Suppressor macrophage treated with lipopolysaccharide for 1 hour (primary cell): Measurements from ENCODE around the gene TM9SF4.
"Not testable (repeated sequence)": the region's sequence is repeated elsewhere in the genome, so short reads cannot be mapped to it uniquely, and the experiment has no call there.

Source experiments
- DNase-seq, 3 donors: peaks; one replicate each; pipeline ENCODE4 v3.0.0-alpha.2; 2020 to 2022

TM9SF4 gene

DNA sequence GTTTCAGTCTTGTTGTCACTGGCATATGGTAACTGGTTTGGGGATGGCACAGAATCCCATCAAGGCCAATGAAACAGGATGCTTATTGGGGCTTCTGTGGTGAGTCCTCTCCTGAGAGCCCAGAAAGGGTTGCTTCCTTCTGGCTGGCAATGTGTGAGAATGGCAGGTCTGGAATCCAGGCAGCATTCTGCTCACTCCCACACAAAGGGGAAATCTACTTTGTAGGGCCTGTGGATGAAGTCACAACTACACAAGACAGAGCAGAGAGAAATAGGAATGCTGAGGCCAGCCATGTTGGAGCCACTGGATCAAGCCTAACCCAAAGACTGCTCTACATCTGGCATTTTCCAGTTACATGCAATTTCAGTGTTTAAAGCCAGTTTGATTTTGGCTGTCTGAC, 82.4 kb downstream of the TM9SF4 start:
- peak; percentile 53 to 64 (median 56) for DNase-seq

DNA sequence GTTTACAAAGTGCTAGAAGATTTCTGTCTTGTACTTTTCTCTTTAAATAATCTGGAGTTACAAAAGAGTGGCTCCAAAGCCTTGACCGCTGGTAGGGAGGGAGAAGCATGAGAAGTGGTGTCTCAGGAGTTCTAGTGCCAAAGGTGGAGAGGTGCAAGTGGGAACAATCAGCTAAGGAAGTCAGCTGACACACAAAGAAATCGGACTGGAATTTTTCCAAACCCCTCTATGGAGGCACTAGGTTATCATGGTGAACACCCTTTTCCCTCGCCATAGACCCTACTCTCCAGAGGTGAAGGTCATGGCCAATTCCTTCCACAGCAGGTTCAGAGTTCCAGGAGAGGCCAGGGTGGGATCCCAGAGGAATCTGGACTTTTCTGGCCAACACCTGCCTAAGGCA, 83.2 kb downstream of the TM9SF4 start:
- DNase-seq = no peak

GRCh38 chr20:32193336-32193735, 83.8 kb downstream of the TM9SF4 start:
- DNase-seq = not testable (repeated sequence)

DNA sequence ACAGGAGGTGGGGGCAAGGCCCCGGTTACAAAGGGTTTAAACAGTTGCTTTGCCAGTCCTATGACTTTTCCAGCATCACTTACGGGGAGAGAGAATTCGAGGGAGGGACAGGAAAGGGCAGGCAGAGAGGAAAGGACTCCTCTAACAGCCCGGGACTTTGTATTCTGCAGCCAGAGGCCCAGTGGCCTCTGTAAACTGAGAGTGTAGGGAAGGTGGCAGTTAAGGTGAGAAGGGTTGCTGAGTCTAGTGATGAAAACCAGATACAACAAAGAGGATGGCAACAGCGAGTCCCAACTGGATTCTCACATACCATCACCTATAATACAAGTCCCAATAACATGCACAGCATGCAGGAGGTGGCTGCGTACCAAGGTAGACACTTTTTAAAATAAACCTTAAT, 84.5 kb downstream of the TM9SF4 start:
- no peak for DNase-seq

DNA sequence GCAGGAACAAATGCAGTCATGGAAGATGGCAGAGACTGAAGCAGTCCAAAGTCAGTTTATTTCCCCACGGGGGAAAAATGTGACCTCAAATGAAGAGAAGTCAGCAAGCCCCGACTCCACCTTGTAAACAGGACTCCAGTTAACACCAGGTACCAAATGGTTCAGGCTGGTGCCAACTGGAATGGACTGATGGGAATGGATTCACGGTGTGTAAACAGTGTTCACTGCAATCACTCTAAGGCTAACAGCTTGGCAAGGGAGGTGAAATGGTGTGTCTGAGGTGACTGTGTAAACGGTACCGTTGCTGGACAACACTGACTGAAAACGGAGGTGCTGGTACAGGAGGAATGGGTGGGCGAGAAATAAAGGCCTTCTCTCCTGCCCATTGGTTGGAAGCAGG, 86.1 kb downstream of the TM9SF4 start:
- DNase-seq = no peak

DNA sequence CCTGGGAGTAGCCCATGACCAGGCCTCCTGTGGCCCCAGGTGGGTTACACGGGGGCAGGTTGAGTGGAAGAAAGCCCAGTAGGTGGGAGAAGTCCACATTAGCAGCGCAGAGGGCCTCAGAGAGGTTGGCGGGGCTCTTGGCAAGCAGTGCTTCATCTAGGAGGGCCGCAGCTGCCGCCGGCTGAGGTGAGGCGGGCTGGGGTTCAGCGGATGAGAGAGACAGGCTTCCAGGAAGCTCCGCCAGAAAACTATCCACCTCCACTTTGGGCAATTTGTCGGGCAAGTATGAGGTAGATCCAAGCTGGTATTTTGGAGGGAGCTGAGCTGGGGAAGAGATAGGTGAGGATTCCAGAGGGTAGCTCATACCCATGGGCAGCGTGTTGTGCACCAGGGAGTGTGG, 87.1 kb downstream of the TM9SF4 start:
- not testable (repeated sequence) for DNase-seq

DNA sequence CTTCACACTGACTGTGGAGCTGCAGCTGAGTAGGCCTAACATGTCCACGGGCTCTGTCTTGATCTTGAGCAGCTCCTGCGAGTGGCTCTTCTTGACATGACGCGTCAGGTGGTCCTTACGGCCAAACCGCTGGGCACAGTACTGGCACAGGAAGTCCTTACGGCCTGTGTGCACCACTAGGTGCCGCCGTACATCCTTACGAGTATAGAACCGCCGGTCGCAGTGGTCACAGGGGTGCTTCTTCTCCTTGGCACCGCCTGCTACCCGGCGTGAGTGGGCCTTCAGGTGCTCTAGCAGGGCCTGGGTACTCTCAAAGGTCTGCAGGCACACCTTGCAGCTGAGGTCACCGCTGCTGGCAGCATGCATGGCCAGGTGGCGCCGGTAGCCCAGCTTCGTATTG, 87.6 kb downstream of the TM9SF4 start:
- not testable (repeated sequence) for DNase-seq

DNA sequence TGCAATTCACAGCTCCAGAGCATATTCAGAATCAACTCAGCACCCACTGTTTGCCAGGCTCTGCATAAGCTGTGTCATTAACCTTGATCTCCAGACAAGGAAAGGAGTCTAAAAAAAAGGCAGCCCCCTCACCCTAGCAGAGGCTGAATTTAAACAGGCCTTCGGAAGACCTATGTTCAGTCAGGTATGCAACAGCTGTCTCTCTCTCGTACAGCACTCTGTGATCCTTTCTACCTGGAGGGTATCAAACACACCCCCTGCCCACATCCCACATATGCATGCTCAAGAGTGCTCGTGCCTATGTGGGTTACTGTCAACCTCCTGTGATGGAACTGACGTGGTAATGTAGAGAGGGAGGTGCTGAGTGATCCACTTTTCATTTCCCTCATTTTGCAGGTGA, 89.5 kb downstream of the TM9SF4 start:
- no peak for DNase-seq

GRCh38 chr20:32201296-32201976, 91.9 kb downstream of the TM9SF4 start:
- no peak for DNase-seq

- DNase-seq = peak in 2 of 3 donors; percentile 19 to 29
Measured at GRCh38 chr20:32201977-32202363, 92.5 kb downstream of the TM9SF4 start.

- DNase-seq = peak in 2 of 3 donors; percentile 48 to 52
Measured at GRCh38 chr20:32203356-32204204, 94.1 kb downstream of the TM9SF4 start.

DNA sequence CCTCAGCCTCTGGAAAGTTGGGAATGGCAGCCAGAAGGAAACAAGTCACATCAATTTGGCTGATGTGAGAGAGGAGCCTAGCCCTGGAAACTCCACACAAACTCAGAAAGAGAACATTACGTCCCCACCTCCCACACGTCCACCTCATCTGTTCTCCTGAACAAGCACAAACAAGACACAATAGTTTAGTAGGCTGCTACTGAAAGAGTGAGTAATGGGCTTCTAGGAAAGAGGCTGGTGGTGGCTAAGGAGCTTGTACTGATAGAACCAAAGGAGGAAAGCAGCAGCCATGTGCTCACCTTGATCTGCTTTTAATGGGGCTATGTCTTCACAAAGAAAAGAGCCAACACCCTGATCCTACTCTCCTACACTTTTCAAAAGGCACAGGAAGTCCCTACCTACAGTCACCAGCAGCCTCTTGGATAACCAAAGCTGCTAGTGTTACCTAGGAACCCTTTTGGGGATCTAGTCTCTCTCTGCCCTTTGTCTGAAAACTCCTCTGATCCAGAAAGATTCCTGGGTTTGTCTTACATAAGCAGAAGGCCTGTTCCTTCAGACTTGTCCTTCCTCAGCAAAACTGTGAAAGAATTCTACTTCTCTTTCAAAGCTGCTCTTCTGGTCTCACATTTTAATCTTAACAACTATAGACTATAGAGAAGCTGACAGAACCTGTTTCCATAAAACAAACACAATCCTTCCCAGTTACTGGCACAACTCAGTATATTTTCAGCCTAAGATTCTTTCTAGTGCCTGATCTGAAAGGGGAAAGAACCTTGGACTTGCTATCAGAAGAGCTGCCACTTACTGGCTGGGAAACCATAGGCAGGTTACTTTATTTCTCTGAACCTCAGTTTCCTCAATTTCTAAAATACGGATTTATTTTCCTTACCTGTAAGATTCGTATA, 94.9 kb downstream of the TM9SF4 start:
- DNase-seq = peak; percentile 66 to 75 (median 73)

DNA sequence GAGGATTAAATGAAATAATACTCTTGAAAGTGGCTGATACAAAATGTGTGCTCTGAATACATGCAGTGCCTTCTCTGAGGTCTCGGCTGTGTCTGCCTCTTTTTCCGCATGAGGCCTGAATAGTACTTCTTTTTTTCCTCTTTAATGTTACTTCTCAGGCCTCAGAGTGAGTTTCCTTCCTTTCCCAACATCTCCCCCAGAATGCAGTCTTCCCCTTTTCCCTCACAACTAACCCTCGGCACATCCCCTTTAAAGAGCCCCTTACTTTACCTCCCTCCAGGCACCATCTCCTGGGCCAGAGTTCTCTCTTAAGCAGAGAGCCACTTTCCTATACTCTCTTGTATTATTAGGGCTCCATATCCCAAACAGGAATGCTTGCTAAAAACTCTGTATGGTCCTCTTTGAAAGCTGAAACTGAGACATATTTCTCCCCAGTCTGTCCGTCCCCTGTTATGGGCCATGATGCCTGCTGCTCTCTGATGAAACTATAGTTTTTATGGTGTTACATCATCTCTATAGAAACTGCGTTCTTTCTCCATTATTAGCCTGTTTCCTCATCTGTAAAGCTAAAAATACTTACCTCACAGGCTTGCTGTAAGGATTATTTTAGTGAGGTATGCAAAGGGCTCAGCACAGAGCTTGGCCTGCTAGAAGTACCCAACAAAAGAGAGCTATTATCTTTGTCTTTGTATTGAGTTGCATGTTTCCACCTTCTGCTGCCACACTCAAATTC, 95.8 kb downstream of the TM9SF4 start:
- peak; percentile 64 to 88 (median 79) for DNase-seq

DNA sequence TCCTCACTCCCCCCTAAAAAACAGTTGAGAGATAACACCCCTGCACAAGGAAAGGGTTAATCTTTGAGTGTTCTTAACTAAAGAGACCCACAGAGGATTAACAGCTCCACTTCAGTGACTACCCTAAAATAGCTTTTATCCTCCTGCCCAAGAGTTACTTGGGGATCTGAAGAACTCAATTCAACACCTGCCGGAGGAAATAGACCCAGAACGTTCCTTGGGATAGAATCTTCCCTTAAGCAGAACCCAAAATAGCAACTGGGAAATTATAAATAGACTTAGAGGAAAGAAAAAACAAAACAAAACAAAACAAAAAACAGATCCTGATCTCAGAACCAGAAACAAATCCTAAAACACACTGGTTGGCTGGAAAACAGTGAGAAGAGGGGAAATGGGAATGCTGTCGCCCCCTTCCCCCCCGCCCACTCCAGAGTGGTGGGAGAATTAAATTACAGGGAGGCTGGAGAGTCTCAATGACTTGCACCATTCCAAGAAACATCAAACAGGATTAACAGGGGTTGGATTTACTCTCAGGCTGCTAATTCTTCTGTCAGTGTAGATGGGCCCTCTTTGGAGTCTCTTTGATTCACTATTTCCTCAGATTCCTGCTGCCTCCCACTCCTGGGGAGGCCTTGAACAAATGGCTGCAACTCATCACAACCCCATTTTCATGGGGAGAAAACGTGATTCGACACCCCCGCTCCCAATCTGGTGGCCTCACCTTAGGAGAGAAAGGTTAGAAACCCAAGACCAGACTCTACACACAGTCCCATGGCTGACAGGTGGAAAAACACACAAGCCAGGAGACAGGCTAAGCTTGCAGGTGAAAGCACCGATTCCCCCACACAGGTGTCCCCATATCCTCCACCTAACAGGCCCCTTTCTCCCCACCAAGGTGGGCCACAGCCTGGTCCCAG, 96.6 kb downstream of the TM9SF4 start:
- no peak for DNase-seq

- DNase-seq = peak in 2 of 3 donors; percentile 21 to 41
Measured at GRCh38 chr20:32206760-32207625, 97.5 kb downstream of the TM9SF4 start.

DNA sequence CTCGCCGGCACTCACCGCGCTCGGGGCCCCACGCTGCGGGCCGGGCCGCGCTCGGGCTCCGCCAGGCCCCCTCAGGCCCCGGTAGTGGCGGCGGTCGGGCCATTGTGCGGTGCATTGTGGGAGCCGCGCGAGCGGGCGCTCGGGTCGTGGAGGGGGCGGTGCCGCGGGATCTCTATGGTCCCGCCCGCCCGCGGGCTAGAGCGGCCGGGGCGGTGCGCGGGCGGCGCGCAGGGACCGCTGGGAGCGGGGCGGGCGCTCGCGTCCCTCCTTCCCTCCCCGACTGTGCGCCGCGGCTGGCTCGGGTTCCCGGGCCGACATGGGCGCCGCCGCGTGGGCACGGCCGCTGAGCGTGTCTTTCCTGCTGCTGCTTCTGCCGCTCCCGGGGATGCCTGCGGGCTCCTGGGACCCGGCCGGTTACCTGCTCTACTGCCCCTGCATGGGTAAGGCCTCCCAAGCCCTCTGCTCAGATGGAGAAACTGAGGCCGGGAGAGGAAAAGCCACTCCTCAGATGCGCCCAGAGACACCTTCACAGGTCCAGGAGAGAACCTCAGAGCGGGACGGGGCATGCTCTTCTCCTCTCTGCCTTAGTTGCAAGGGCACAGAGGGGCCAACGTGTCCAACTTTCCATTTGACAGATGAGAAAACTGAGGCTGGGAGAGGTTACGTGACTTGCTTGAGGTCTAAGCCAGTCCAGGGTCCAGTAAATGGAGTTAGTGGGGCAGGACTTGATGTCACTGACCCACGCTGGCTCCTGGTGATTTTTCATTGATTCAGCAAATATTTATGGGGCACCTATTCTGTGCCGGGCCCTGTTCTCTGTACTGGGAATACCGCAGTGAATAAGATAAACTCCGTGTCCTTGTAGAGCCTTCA, 98.3 kb downstream of the TM9SF4 start, which contains the start of the genes PLAGL2 and POFUT1:
PLAGL2 (minus strand) TSS at position 118 of the 873 bp plus-strand sequence. CDS start 5,565 bp downstream, outside the sequence.
POFUT1 (plus strand) TSS at position 255 of the 873 bp plus-strand sequence; CDS start at position 317, 62 bp downstream.
- DNase-seq = peak; percentile 94 to 99 (median 98)

DNA sequence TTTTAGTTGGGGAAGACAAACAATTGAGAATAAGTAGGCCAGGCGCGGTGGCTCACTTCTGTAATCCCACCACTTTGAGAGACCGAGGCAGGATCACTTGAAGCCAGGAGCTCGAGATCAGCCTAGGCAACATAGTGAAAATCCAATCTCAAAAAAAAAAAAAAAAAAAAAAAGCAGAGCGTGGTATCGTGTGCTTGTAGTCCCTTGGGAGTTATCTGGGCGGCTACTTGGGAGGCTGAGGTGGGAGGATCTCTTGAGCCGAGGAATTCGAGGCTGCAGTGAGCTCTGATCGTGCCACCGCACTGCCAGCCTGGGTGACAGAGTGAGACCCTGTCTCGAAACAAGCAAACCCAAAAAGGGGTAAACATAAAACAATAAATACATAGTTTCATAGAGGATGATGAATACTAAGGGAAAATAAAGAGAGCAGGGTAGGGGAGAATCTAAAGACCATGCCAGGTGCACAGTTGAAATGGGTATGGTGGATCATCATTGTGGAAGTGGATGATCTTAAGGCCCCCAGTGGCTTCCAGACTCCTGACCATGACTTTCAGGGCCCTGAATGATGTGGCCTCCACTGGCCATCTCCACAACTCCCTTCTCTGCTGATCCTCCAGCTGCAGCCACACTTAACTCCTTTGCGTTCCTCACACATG, 99.1 kb downstream of the TM9SF4 start:
- DNase-seq = no peak
